Limb (tissue), 2 donors: Measurements from ENCODE around the gene BABAM1.

Experiments used
- DNase-seq, 2 donors: peaks; one replicate each; pipeline ENCODE4 v3.0.0-alpha.2; 2016; ENCODE audit errors: extremely low spot score in 2 of 2

Gene BABAM1

DNA sequence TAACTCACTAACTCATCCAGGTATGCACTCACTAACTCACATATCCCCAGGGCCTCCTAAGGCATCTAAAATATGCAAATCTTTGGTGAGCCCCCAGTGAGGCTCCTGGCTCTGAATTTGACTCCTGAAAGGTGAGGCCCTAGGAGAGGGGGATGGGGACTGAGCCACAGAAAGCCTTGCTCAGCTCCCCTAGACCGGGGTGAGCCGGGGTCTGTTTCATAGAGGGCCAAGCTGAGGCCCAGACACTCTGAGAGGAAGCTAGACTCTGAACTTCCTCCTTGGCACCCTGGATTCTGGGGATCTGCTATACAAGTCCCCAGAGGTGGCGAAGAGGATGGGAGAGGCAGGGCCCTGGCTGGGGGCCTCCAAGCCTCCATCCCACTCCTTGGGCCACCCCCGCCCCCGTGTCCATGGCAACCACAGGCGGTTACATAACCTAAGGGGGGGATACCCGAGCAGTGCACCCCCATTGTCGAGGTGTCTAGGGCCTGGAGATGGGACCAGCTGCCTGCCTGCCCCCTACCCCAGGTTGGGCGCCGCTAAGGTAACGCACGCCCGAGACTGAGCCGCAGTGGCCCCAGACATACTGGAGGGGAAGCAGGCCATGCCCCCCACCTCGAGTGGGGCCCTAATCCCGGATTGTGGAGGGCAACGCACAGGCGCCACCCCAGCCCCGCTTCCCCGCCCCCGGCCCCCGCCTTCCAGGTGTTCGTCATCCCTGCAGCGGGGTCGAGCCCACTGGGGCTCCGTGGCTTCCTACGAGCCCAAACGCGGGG, 35.3 kb downstream of the BABAM1 start:
- peak in 1 of 2 donors; percentile 61 for DNase-seq

- DNase-seq, result peak; percentile 95 to 97
Observed at GRCh38 chr19:17303167-17303939, 36.1 kb downstream of the BABAM1 start, which contains the start of gene ABHD8. Gene ABHD8, minus strand, starts transcription at chr19:17303425. Its CDS starts 1,809 bp downstream, at chr19:17301616.

DNA sequence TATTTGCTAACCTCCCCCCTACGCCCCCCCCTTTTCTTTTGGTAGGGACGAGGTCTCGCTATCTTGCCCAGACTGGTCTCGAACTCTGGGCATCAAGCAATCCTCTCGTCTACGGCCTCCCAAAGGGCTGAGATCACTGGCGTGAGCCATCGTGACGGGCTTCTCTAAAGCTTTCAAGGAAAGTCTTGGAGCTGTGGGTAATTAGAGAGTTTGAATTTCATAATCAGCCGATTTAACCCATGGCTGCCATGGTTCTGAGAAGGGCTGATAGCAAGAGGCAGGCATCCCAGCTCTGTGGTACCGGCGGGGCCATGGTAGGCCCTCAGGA, 36.7 kb downstream of the BABAM1 start:
- no peak for DNase-seq

DNA sequence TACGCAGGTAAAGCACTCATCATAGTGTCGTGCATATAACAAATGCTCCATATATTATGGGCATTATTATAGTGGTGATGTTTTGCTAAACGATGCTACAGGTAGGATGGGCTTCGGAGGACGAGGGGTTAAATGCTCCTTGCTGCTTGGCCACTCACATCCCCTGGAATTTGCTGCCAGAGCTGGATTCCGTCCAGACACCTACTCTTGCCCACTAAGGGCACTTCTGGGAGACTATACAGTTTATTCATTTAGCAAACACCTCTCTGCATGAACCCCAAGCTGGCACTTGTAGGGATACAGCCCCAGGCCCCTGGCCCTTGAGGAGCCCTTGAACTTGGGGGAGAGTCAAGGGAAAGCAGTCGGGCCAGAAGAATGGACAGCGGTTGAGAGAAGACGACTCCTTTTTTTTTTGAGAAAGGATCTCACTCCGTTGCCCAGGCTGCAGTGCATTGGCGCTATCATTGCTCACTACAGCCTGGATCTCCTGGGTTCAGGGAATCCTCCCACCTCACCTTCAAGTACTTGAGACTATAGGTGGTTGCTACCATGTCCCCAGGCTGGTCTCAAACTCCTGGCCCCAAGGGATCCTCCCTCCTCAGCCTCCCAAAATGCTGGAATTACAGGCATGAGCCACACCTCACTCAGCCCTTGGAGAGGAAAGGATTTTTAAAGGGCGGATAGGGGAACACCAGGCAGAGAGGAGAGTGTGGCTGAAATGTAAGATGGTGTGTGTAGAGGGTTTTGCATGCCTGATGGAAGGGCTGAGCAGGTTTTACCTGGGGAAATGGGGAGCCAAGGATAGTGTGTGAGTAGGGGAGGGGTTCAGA, 37.4 kb downstream of the BABAM1 start:
- DNase-seq, result no peak

DNA sequence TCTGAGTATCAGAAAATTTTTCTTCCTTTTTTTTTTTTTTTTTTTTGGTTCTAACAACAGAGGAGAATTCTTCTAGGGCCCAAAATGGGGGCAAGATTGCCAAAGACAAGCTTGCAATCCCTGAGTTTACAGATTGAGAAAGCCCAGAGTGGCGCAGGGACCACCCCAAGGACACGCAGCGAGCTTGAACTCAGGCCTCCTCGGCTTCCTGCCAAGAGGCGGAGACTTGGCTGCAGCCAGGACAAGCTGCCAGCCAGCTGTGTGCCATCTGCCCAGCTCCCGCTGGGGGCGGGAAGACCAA, 37.9 kb downstream of the BABAM1 start:
- DNase-seq, result no peak

DNA sequence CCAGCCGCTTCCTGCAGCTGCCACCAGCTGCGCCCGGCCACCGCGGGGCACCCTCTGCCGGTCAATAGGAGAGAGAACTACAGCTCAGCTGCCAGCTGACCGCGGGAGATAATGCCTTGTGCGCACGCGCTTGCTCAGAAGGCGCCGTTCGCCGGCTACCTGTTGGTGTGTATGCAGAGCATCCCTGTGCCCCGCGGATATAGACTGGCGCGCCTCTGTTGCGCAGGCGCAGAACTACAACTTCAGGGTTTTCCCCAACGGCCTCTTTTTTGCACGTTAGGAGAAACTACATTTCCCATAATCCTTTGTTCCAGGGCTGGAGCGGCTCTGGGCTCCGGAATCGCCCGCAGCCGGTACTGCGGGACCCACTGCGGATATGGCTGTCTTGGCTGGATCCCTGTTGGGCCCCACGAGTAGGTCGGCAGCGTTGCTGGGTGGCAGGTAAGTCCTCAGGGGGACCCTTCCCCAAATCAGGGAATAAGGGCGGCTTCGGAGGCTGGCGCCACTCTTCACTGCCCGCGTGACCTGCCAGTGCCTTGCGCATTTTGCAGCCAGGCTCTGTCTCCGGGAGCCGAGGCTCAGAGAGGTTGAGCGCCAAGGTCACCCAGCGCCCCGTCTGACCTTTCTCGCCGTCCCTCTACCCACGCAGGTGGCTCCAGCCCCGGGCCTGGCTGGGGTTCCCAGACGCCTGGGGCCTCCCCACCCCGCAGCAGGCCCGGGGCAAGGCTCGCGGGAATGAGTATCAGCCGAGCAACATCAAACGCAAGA, 38.5 kb downstream of the BABAM1 start, which contains the start of gene MRPL34:
TSS of gene MRPL34 (plus strand) at position 356 of the 768 bp plus-strand sequence. CDS start at position 377, 21 bp downstream.
- DNase-seq, result peak; percentile 95 to 98

DNA sequence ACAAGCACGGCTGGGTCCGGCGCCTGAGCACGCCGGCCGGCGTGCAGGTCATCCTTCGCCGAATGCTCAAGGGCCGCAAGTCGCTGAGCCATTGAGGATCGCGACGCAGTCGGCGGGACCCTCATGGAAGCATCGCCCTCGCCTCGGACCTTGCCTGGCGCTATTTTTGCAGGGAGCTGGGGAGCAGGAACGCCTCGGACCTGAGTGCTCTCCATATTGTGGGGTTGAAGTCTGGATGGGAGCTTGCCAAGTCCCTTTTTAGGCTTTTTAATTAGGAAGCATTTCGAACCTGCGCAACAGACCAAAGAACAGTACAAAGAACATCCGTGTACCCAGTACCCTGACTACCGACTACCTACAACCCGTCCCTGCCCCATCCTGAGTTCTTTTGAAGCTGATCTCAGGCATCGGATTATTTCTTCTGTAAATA, 39.1 kb downstream of the BABAM1 start:
- DNase-seq, result no peak

DNA sequence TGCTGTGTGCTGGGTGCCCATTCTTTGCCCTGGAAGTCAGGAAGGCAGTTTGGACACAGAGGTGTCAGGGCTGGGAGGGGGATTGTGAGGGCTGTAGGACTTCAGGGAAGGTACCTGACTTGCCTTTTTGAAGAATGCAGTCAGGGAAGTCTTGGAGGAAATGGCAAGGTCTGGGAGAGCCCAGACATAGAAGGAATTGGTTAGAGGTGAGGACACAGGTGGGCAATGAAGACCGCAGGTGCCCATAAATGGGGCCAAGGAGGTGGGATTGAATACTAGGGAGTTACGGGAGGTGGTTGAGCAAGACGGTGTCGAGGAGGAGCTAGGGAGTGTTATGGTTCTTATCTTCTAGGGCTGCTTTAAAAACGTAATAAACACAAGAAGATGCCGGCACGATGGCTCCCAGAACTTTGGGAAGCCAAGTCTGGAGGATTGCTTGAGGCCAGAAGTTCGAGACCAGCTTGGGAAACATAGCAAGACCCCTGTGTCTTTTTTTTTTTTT, 40.7 kb downstream of the BABAM1 start:
- DNase-seq, result no peak

DNA sequence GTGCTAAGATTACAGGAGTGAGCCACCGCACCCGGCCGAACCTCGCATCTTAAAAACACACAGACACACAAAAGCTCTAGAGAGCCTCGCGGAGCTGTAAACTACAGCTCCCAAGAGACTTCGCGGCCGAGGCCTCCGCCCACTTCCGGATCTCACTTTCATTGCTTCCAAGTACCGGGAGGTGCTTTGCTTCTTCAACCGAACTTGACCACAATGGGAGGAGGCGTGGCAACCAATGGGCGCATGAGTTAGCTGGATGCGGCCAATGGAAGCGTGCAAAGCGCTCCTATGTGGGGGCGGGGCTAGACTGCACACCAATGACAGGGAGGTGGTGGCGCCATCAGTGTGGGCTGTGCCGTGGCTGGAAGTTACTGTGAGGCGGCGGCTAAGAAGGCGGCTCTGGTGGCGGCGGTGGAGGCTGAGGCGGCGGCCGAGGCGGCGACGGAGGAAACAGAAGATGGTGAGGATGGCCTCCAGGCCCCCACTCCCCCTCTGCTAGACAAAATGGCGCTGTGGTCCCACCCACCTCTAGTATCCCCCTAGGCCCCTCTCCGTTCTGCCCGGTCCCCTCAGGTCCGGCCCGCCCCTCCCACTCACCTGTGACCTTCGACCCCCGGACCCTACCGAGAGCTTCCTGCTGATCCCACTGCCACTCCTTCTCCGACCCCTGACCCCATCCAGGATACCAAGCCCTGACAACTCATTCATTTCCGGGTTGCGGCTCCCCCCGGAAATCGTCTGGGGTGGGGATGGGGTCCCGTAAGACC, 42.1 kb downstream of the BABAM1 start, which contains the start of gene DDA1:
TSS of gene DDA1 (plus strand) at position 366 of the 767 bp plus-strand sequence. CDS start at position 458, 92 bp downstream.
- DNase-seq, result peak; percentile 97 to 100

DNA sequence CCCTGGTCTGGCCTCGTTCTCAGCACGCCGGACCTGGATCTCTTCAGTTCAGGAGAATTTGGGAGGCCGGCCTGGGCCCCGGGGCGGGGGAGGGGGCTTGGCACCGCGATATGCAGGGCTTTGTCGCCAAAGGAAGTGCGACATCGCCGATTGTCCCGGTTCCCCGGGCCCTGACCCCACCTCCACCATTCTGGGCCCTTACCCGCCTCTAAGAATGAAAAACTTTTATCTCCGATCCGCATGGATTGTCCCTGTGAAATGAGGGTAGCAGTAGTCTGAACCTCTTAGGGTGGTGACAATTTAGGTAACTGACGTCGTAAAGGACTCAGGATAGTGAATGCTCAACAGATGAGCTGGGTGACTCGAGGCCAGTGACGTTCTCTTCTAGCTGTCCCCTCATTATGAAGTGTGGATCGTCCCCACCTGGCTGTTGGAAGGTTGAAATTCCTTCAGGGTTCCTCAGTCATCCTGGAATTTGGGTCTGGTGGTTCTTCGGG, 42.8 kb downstream of the BABAM1 start:
- DNase-seq, result no peak

- no peak for DNase-seq
Observed at GRCh38 chr19:17311455-17312188, 44.4 kb downstream of the BABAM1 start.

DNA sequence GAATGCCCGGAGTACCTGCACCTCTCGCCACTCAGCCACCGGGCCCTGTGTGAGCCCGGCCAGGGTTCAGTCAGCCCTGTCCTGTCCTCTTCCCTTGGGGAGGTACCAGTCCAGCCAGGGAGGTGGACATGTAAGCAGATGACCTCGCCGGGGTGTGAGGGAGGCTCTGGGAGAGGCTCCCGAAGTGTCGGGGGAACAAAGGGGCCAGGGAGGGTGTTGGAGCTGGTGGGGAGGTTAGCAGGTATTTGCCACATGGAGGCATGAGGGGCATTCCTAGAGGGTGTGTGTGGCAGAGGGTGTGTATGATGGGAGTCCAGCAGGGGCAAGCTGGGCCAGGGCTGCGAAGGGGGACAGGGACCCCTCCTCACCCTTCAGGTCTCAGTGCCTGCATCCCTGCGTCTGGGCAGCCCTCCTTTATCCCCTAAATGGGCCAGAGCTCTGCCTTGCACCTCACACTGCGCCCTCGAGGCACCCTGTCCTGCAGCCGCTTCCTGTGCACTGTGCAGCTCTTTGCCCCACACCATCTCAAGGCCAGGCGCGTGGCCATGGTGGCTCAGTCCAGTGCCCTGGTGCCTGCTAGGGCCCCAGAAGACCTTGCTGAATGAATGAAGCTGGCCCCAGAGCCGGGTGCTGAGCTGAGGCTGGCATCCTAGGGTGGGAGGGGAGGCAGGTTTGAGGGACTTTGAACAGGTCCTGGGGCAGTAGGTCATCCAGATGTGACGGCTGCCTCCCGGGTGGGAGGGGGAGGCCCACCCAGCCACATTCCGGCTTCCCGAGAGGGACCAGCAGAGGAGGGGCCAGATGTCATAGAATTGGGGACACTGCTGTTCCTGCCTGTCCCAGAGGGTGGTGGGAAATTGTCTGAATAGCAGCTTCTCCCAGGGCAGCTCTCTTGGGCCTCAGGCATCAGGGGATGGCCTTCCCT, 45.2 kb downstream of the BABAM1 start:
- DNase-seq, result no peak

GRCh38 chr19:17314007-17314593, 46.9 kb downstream of the BABAM1 start:
- no peak for DNase-seq

GRCh38 chr19:17318966-17319365, 51.7 kb downstream of the BABAM1 start:
- no peak for DNase-seq

- DNase-seq, result no peak
Observed at GRCh38 chr19:17319473-17320238, 52.4 kb downstream of the BABAM1 start.

GRCh38 chr19:17320435-17320834, 53.2 kb downstream of the BABAM1 start:
- no peak for DNase-seq
